HEK293T (cell line): ENCODE measurements around the gene MAGEB2.
A peak's percentile ranks its signal among the peaks of the same experiment; 100 is the strongest.

Source experiments
- CTCF ChIA-PET: fragments of 350-600 bp; formaldehyde crosslinking; extraction: SDS; loops from one replicate; lab custom pipeline; 2021; ENCODE audit warnings: antibody characterized with exemption, inconsistent platforms; lab: Yijun Ruan, JAX
- POLR2A ChIA-PET: fragments of 350-600 bp; formaldehyde crosslinking; extraction: SDS; loops from one replicate; lab custom pipeline; 2020; ENCODE audit warnings: antibody characterized with exemption, inconsistent platforms; lab: Yijun Ruan, JAX
- DNase-seq: peaks from one replicate; pipeline ENCODE4 v3.0.0; 2012; ENCODE audit warnings: mixed read lengths; ENCODE audit errors: extremely low spot score
- ARNT ChIP-seq: fragments of 450-650 bp; IDR thresholded peaks from 2 replicates; pipeline ENCODE4 v1.6.1; 2017; ENCODE audit warnings: mild to moderate bottlenecking
- BHLHE40 ChIP-seq: fragments of 450-650 bp; IDR thresholded peaks from 2 replicates; pipeline ENCODE4 v1.6.1; 2016; ENCODE audit warnings: mild to moderate bottlenecking, moderate library complexity, borderline replicate concordance
- CTBP1 ChIP-seq: fragments of 450-650 bp; IDR thresholded peaks from 2 replicates; pipeline ENCODE4 v1.6.1; 2016; ENCODE audit warnings: borderline replicate concordance
- ELF4 ChIP-seq: fragments of 450-650 bp; IDR thresholded peaks from 2 replicates; pipeline ENCODE4 v1.6.1; 2017; ENCODE audit warnings: antibody characterized with exemption
- FOXA1 ChIP-seq: fragments of 450-650 bp; IDR thresholded peaks from 2 replicates; pipeline ENCODE4 v1.6.1; 2016; ENCODE audit warnings: mild to moderate bottlenecking
- FOXK2 ChIP-seq: fragments of 450-650 bp; IDR thresholded peaks from 2 replicates; pipeline ENCODE4 v1.6.1; 2016; ENCODE audit warnings: mild to moderate bottlenecking
- FOXM1 ChIP-seq: fragments of 450-650 bp; IDR thresholded peaks from 2 replicates; pipeline ENCODE4 v1.6.1; 2017; ENCODE audit warnings: mild to moderate bottlenecking, borderline replicate concordance
- HDGF ChIP-seq: fragments of 450-650 bp; IDR thresholded peaks from 2 replicates; pipeline ENCODE4 v1.6.1; 2017; ENCODE audit warnings: antibody characterized with exemption, borderline replicate concordance
- L3MBTL2 ChIP-seq: fragments of 450-650 bp; conservative IDR thresholded peaks from 2 replicates; pipeline ENCODE4 v1.6.1; 2016; ENCODE audit warnings: mild to moderate bottlenecking
- LEF1 ChIP-seq: fragments of 450-650 bp; IDR thresholded peaks from 2 replicates; pipeline ENCODE4 v1.6.1; 2017; ENCODE audit warnings: mild to moderate bottlenecking, borderline replicate concordance
- NFRKB ChIP-seq: fragments of 450-650 bp; IDR thresholded peaks from 2 replicates; pipeline ENCODE4 v1.6.1; 2016; ENCODE audit warnings: mild to moderate bottlenecking, moderate library complexity
- SP1 ChIP-seq: fragments of 450-650 bp; IDR thresholded peaks from 2 replicates; pipeline ENCODE4 v1.6.1; 2017
- SUZ12 ChIP-seq: fragments of 450-650 bp; IDR thresholded peaks from 2 replicates; pipeline ENCODE4 v1.6.1; 2016; ENCODE audit warnings: mild to moderate bottlenecking
- TARDBP ChIP-seq: fragments of 450-650 bp; IDR thresholded peaks from 2 replicates; pipeline ENCODE4 v1.6.1; 2016
- ZNF384 ChIP-seq: fragments of 450-650 bp; IDR thresholded peaks from 2 replicates; pipeline ENCODE4 v1.6.1; 2016
- TF ChIP-seq, protein P1 (sequence below): fragments of 450-650 bp; IDR thresholded peaks from 2 replicates; pipeline ENCODE4 v1.6.1; 2016

Gene MAGEB2

DNA sequence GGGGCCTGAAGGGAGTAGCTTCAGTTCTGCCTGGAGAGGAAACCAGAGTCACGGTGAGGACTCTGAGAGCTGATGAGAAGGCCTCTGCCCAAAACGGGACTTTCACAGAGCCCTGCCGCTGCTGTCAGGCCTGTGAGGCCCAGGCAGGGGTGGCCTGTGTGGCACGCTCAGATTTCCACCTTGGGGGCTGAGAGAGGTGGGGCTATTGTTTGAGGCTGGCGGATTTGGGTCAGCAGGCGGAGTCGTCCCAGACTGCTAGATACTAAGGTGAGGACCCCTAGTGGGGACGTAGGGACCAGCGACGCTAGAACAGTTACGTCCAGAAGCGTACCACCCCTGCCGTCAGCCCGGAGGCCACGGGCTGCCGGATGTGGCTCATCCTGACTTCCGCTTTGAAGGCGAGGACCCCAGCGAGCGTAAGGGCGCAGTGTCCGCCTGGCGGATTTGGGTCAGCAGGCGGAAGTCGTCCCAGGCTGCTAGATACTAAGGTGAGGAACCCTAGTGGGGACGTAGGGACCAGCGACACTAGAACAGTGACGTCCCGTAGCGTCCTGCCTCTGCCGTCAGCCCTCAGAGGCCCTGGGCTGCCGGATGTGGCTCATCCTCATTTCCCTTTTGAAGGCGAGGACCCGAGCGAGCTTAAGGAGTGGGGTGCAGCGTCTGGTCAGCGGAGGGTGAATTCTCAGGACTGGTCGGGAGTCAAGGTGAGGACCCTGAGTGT lies 31.6 kb downstream of the MAGEB2 start, which contains the start of gene MAGEB1:
TSS of gene MAGEB1 (plus strand) at position 378 of the 721 bp plus-strand sequence. CDS start 3,348 bp downstream, outside the sequence.
- ChIA-PET POLR2A (no interaction called here), CTCF (no interaction called here)
- DNase-seq = peak; percentile 12
- TF ChIP-seq ZNF384 = no peak
- TF ChIP-seq NFRKB = no peak
- no peak for TF ChIP-seq TARDBP
- TF ChIP-seq L3MBTL2 = no peak
- TF ChIP-seq, protein P1, sequence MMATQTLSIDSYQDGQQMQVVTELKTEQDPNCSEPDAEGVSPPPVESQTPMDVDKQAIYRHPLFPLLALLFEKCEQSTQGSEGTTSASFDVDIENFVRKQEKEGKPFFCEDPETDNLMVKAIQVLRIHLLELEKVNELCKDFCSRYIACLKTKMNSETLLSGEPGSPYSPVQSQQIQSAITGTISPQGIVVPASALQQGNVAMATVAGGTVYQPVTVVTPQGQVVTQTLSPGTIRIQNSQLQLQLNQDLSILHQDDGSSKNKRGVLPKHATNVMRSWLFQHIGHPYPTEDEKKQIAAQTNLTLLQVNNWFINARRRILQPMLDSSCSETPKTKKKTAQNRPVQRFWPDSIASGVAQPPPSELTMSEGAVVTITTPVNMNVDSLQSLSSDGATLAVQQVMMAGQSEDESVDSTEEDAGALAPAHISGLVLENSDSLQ = no peak
- TF ChIP-seq SP1 = no peak
- TF ChIP-seq BHLHE40 = no peak
- no peak for TF ChIP-seq SUZ12
- TF ChIP-seq FOXA1 = no peak
- TF ChIP-seq CTBP1 = no peak
- TF ChIP-seq FOXK2 = no peak
- TF ChIP-seq FOXM1 = no peak
- no peak for TF ChIP-seq HDGF
- no peak for TF ChIP-seq ARNT
- no peak for TF ChIP-seq LEF1
- no peak for TF ChIP-seq ELF4

DNA sequence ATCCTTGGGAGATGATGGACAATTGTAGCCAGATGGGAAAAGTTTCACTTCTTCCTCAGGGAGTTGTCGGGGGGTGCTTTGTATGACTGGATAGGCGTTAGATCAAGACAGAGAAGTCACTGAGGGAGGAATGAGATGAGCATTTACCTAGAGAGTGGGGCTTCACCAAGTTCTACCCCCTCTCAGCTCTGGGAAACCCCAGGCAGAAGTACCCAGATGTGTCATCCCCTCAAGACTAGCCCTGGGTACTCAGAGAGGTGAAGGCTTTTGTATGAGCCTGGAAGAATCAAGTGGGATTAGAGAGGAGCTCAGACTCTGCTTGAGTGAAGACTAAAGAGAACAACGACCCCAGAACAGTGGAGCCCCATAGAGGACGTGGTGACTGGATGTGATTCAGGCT lies 33.5 kb downstream of the MAGEB2 start:
- no peak for TF ChIP-seq HDGF
- no peak for TF ChIP-seq LEF1
- TF ChIP-seq ELF4 = no peak
- no peak for TF ChIP-seq ZNF384
- no peak for TF ChIP-seq TARDBP
- no peak for TF ChIP-seq FOXK2
- TF ChIP-seq NFRKB = no peak
- TF ChIP-seq CTBP1 = no peak
- no peak for TF ChIP-seq L3MBTL2
- TF ChIP-seq, protein P1 = no peak
- ChIA-PET CTCF (no interaction called here), POLR2A (no interaction called here)
- no peak for DNase-seq

DNA sequence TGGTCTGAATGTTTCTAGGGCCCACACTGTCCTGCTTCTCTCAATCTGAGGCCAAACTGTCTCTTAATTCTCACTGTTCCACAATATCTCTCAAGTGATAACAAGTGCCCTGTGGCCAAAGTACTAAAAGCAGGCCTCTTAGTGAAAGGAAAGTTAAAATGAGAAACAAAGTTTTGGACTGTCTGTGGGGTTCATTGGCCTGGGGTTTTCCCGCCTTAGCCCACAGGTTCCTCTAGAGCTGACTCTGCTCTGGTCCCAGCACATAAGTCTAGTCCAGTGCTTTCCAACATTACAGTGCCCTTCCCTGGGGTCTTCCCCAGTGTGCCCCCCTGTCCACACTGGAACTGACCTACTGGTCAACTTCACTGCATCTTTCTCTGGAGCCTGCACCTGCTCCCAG lies 37.9 kb downstream of the MAGEB2 start:
- ChIA-PET CTCF (no interaction called here), POLR2A (no interaction called here)
- no peak for DNase-seq
- TF ChIP-seq ELF4 = no peak
- TF ChIP-seq BHLHE40 = no peak
- no peak for TF ChIP-seq FOXK2
- no peak for TF ChIP-seq SP1
- no peak for TF ChIP-seq FOXA1
- no peak for TF ChIP-seq LEF1
- TF ChIP-seq SUZ12 = no peak
- TF ChIP-seq FOXM1 = no peak
- TF ChIP-seq, protein P1 = no peak
- TF ChIP-seq CTBP1 = no peak
- no peak for TF ChIP-seq HDGF
- TF ChIP-seq TARDBP = no peak
- no peak for TF ChIP-seq L3MBTL2
- TF ChIP-seq ZNF384 = no peak
- TF ChIP-seq ARNT = no peak
- no peak for TF ChIP-seq NFRKB

DNA sequence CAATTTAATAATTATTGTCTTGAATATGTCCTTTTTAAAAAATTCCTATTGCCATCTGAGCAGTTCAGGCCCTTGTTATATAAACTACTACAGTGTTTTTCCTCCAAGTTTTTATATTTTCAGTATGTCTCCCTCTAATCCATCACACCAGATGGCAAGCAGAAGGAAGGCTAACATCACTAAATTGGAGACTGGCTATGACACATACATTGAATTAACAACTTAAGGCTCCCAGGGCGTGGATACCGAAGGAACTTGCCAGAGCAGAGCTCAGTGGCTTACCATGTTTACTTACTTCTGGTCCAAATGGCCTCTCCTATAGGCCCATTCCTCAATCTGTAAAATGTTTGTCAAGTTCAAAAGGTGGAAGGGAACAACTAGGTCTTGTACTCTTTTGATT lies 44.6 kb downstream of the MAGEB2 start:
- POLR2A ChIA-PET = no interaction called here
- no peak for TF ChIP-seq FOXM1
- no peak for TF ChIP-seq SP1
- TF ChIP-seq SUZ12 = no peak
- no peak for TF ChIP-seq BHLHE40
- no peak for TF ChIP-seq CTBP1
- TF ChIP-seq FOXK2 = no peak
- no peak for TF ChIP-seq NFRKB
- no peak for TF ChIP-seq TARDBP
- TF ChIP-seq HDGF = no peak
- no peak for TF ChIP-seq ZNF384
- TF ChIP-seq L3MBTL2 = no peak
- TF ChIP-seq FOXA1 = no peak
- TF ChIP-seq, protein P1 = no peak
- no peak for TF ChIP-seq ARNT
- no peak for TF ChIP-seq LEF1
- TF ChIP-seq ELF4 = no peak
- no peak for DNase-seq
- CTCF ChIA-PET = no interaction called here

DNA sequence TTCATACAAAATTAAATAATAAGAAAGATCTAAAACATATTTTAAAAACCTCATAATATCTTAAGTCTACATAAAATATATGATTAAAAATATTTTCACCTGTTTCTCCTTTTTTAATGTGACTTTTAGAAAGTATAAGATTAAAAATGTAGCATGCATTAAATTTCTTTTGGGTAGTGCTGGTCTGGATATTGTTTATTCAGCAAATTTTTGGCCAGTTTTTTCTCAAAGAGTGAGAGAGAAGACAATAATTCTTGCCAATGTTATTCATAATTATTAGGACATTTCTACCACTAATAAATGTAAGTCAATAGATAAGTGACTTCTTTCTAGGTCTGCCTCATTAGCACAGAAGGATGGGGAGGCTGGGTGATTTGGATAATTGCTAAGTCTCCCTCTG lies 45.6 kb downstream of the MAGEB2 start:
- no peak for TF ChIP-seq SUZ12
- TF ChIP-seq NFRKB = no peak
- no peak for TF ChIP-seq L3MBTL2
- TF ChIP-seq, protein P1 = no peak
- no peak for TF ChIP-seq FOXA1
- TF ChIP-seq ZNF384 = no peak
- TF ChIP-seq HDGF = no peak
- TF ChIP-seq ARNT = no peak
- no peak for TF ChIP-seq FOXM1
- no peak for DNase-seq
- POLR2A ChIA-PET = no interaction called here
- CTCF ChIA-PET = no interaction called here
